ENCODE measurements around the gene TCF7L1.

DNA sequence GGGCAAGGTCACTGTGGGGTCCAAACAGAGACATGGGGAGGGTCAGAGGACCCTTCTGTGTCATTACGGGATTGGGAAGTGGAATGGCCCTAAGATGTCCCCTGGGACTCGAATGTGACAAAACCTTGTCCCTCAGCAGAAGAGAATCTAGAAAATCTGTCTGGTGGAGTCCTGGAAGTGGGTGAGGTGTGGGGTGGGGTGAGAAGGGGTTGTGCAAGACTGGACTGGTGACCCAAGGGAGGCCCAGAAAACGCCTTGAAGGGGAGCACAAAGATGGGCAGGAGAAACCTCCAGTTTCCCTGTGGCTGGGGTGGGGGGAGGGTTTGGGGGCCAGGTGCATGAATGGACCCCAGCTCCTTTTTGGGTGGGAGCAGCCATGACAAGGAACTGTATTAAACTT, 79.6 kb downstream of the TCF7L1 start:
- TF ChIP-seq, protein P1, sequence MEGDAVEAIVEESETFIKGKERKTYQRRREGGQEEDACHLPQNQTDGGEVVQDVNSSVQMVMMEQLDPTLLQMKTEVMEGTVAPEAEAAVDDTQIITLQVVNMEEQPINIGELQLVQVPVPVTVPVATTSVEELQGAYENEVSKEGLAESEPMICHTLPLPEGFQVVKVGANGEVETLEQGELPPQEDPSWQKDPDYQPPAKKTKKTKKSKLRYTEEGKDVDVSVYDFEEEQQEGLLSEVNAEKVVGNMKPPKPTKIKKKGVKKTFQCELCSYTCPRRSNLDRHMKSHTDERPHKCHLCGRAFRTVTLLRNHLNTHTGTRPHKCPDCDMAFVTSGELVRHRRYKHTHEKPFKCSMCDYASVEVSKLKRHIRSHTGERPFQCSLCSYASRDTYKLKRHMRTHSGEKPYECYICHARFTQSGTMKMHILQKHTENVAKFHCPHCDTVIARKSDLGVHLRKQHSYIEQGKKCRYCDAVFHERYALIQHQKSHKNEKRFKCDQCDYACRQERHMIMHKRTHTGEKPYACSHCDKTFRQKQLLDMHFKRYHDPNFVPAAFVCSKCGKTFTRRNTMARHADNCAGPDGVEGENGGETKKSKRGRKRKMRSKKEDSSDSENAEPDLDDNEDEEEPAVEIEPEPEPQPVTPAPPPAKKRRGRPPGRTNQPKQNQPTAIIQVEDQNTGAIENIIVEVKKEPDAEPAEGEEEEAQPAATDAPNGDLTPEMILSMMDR (IDR thresholded peaks at IDR 0.05; ENCODE audit: poor library complexity, severe bottlenecking): no peak
- TF ChIP-seq MXI1 (conservative IDR thresholded peaks at IDR 0.05; ENCODE audit: poor library complexity, severe bottlenecking): no peak
- no peak for TF ChIP-seq EP300 (conservative IDR thresholded peaks at IDR 0.05; ENCODE audit: poor library complexity, severe bottlenecking)
- no peak for TF ChIP-seq POLR2AphosphoS5 (IDR thresholded peaks at IDR 0.05)
